Fibroblast of upper back skin (primary cell): ENCODE measurements around the gene IPPK.

ENCODE experiments used
- DNase-seq: peaks from one replicate; pipeline ENCODE4 v3.0.0-alpha.2; 2013

IPPK gene

DNA sequence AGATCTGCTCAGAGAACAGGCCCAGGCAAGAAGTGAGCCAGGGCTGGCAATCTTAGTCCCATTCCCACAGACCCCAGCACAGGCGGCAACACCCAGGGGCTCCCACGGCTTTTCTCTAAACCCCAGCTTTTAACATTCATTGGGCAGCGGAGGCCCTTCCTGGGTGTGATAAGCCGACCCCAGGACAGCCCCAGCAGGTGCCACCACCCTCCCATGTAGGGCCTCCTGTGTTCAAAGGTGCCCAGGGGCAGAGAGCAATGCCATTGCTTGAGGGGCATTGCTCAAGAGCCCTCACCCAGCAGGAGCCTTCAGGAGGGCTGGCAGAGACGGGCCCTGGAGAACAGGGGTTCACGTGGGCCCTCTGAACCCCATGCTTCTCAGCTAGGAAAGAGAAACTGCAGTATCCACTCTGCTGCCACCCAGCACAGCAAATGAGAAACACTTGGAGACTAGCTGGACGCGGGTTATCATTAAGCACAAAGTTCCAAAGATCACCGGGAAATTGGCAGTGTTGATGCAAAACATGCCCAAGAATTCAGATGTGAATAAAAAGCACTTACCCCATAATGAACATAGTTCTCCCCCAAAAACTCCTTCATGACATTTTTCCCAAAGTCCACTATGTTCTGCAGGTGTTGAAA lies 13.9 kb downstream of the IPPK start:
- no peak for DNase-seq

DNA sequence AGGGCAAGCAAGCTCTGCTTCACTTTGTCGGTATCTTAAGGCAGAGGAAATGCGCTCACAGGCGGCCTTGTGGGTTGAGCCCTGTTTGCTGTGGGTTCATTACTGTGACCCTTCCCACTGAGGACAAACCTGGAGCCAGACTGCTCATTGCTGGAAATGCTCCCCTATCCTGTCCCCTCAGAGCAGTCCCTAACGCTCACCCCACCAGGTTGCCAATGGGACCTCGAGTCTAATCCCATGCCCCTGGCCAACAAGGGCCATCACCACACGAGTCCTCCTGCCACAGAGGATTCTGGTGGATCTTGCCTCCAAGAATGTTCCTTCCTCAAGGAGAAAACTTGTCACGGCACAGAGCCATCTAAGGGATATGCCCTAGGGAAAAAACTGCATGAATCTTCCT lies 14.6 kb downstream of the IPPK start:
- DNase-seq, result no peak

DNA sequence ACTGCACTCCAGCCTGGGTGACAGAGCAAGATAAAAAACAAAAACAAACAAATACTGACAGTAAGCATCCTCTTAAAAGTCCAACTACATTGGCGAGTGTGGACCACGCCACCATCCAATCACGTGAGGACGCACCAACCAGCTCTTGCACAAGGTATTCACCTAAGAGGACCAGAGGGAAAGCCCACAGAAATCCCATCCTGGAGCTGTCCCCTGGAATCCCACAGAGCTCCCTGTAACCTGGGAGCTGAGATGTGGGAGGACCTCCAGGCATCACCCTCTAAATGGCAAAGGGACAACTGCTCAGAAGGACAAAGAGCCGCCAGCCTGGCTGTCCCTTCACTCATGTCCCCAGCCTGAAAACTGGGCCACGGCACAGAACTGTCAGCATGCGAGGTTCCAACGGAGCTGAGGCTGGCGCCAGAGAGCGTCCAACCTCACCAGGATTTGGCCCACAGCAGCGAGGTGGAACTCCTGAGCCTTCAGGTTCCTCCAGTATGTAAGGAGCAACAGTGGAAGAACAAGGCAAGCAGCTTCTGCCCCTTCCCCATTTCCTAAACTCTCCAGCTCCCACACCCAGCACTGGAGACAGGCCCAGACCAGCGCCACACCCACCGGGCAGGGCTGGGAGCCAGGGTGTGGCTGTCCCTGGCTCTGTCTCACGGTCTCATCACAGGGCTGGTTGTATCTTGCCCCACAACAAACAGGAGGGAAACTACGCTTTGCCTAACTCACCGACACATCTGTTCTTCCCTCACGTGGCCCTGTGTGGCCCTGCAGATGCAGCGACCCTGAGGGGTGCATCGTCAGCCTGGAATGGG lies 15.2 kb downstream of the IPPK start:
- DNase-seq, result no peak

DNA sequence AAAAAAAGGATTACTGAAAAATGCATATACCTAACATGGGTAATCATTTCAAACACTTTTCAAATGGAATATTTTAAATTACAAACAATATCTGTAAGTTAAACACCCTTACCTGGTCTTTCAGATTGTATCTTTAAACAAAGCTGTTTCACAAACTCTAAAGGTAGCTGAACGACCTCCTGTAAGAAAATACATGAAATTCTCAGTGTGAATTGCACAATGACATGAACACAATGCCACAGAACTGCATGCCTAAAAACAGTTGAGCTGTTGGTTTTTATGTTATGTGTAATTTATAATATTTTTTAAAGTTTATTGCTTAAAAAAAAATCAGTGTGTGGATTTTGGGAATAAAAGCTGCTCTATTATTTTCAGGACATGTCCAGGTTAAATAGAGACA lies 17.5 kb downstream of the IPPK start:
- no peak for DNase-seq

DNA sequence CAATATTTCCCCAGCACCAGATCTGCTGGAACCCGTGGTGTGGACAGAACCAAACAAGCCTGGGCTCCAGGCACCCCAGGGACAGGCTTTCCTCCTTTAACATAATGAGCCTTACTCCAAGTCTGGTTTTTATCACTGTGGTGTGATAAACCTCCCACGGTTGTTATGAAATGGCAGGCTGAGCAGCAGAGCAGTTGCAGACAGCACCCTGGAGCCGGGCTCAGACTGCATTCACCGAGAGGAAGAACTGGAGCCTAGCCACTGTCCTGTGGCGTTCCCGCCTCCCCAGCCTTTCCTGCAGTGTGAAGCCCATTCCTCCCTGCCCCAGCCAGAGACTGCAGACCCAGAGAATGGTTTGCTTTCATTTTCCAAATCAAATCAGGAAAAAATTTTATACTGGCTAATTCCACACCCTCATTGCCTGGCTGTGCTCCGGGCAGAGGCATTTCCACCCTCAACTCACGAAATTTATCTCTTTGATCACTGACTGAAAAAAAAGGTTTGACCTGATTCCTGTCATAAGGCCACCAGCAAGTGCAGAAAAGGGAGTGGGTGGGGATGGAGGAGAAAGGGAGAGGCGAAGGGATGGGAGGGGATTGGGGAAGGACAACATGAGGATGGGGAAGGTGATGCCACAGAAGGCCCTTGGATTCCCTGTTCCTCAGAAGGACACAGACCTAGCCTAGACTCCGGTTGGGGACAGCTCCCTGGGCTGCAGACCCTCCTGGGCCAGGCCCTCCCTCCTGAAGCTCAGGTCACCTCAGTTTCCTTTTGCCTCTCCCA lies 18.9 kb downstream of the IPPK start:
- DNase-seq, result no peak

DNA sequence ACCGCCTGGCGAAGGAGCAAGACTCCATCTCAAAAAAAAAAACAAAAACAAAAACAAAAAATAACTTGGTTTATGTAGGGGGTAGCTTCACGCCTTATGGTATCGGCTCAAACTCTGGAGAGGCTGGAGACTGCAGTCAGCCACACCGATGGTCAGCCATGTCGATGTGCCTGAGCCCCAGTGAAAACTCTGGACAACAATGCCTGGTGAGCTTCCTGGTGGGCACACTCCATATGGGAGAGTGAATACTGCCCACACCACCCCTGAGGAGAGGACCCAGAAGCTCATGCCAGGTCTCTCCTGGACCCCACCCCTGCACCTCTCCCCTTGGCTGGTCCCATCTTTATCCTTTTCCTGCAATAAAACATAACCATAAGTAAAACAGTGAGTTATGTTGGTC lies 19.6 kb downstream of the IPPK start:
- DNase-seq, result no peak

DNA sequence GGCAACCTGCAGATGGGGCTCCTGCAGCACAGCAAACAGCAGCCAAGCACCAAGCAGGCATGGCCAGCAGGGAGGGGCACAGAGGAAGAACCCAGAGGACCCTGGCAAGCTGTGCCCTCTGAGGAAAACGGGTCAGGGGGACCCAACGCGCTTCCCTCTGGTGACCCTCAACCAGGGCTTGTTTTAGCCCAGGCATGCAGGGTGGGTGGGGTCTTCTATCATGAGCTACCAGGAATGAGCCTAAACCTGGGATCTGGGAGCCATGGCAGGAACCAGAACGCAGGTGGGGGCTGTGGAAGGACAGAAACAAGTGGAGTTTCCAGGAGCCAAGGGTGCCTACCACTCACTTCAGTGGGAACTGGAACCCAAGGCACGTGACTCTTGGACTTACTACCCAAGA lies 20.9 kb downstream of the IPPK start:
- no peak for DNase-seq

DNA sequence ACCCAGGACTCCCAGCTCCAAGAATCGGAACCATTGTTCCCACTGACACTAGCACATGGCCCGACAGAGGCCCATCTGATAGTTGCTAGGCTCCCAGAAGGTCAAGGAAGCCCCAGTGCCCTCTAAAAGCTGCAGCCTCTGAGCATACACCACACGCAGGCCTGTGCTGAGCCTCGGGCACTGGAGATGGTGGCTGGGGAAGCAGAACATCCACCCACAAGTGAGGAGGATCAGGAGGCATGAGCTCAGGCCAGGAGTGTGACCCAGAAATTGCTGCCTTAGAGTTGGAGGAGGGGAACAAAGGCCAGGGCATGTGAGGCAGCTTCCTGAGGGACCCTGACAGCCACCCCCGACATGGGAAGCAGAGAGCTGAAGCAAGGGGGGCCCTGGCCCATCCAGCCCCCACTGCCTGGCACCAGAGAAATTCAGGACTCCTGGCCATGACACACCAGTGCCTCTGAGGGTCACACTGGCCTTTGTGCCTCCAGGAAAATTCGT lies 21.4 kb downstream of the IPPK start:
- DNase-seq, result no peak

DNA sequence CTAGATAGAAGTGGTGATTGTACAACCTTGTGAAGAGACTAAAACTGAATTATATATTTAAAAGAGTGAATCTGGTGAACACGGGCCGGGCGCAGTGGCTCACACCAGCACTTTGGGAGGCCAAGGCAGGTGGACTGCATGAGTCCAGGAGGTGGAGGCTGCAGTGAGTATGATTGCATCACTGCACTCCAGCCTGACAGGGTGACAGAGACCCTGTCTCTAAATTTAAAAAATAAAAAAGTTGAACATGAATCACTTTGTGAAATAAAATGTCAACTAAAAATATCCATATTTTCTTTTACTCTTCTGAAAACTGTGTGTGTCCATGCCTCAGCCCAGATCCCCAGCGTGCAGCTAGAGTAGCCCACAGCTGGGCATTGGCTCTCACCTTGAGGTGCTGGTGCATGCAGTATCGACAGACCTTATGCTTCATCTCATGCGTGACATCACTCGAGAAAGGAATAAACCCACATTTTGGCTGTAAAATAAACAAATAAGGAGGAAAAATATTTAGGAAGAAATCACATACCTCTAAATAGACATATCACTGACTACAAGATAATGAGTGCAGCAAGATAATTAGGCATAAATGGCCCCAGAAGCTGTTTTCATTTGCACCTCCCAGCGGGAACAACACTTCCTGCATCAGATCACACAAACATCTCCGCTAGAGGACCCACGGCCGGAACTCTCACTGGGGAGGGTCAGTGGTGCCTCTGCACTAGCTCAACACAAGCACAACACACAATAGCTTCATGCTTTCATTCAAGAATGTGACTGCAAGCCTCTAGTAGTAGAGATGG lies 22.1 kb downstream of the IPPK start:
- no peak for DNase-seq

DNA sequence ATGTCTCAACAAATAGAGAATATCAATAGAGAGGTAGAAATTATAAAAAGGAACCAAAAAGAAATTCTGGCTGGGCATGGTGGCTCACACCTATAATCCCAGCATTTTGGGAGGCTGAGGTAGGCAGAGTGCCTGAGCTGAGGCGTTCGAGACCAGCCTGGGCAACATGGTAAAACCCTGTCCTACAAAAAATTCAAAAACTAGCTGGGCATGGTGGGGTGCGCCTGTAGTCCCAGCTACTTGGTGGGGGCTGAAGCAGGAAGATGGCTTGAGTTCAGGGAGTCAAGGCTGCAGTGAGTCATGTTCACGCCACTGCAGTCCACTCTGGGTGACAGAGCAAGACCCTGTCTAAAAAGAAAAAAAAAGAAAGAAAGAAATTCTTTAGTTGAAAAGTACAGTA lies 24.9 kb downstream of the IPPK start:
- no peak for DNase-seq

DNA sequence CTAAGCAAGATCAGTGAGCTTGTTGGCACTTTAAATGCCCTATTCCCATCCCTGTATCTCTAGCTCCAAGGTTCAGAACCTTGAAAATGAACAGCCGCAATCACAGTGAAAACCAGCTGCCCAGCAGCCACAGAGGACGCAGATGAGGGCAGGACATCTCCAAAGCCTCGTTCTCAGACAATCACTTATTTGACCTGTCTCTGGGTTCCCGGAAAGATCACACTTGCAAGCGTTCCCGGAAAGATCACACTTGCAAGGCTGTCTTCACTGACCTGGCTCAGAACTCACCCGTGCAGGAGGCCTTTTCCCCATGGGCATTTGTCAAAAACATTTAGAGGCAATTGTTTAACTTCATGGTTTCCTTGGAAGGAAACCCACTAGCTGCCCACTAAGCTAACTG lies 25.7 kb downstream of the IPPK start:
- no peak for DNase-seq

DNA sequence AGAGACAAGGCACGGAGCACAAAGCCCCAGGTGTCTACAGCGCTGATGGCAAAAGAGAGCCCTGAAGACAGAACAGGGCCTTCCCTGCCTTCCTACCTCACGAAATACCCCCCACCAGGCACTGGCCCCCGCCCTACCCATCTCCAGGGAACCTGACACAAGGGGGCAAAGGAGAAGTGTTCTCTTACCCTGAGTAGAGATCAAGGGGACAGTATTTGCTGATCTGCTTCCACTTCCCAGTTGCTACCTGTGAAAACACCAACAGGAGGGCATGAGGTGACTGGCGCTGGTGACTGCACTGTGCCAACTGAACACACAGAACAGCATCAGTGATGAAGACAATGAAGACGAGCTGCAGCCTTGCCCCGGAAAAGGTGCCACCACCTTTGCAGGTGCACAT lies 27.4 kb downstream of the IPPK start:
- DNase-seq, result no peak

DNA sequence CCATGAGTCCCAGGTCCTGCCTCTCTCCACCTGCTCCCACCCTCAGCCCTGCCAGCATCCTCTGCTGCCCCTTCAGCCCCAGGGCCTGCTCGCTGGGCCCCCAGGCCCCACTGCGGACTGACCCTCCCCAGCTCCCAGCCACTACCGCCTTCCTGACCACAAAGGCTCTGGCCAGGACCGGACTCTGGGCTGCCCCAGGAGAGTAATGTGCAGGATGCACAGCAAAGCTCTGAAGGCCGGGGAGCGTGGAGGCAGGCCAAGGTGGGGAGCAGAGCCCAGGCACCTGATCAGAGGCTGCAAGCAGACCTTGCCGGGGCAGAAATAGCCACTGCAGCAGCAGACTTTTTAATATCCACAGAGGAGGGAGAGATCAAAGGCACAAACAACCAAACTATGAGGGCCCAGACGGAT lies 27.9 kb downstream of the IPPK start:
- no peak for DNase-seq

DNA sequence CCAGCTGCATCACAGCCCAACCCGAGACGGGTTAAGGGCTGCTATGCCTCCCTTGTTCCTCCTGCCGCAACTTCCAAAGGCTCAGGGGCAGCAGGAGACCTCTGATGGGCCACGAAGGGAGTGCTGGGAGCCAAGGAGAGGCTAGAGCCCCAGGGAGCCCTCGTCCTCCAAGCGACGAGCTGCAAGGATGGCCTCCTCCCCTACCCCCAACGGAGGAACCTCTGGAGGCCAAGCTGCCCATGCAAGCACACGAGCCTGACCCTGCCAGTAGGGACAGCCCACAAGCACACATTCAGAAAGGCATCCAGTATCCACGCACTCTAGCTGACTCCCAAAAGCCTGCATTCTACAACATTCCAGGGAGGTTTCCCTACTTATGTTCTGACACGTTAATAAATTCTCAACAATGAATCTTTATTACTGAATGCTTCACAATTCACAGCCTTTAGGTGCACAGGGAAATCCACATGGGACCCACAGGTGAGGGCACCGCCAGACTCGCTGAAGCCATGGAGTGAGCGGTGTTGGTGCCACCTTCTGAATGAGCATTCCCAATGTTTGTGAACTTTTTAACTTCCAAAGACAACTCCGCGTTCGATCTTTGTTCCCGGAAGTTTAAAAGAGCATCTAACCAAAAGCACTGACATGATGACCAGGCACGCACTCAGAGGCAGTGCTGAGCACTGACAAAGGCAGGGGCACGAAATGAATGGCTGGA lies 28.7 kb downstream of the IPPK start:
- DNase-seq, result no peak

DNA sequence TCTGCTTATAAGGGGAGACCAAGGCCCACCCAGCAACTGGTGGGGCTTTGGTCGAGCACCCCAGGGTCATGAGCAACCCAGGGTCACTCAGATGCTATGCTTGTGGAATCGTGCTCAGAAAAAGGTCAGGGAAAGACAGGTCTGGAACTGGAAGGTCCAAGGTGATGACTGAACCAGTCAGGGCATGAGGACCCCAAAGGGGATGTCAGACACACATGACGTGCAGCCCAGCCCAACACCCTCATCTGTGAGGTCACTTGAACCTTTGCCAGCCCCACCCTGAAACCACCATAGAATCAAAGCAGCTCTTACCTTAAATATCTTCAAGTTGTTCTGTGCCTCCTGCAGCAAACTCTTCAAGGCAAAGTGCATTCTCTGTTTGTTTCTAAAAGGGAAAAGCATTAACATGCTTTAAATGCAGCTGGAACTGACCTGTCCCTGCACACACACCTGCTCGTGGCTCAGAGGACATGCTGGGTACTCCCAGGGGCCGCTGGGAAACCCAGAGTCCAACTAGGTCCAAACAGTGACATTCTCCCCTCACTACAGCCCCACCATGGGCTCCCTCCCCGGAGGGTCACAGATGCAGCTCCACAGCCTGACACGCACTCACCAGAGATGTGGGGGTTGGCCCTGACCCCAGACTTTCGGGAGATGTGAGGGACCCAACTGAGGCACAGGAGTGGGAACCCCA lies 29.4 kb downstream of the IPPK start:
- no peak for DNase-seq

DNA sequence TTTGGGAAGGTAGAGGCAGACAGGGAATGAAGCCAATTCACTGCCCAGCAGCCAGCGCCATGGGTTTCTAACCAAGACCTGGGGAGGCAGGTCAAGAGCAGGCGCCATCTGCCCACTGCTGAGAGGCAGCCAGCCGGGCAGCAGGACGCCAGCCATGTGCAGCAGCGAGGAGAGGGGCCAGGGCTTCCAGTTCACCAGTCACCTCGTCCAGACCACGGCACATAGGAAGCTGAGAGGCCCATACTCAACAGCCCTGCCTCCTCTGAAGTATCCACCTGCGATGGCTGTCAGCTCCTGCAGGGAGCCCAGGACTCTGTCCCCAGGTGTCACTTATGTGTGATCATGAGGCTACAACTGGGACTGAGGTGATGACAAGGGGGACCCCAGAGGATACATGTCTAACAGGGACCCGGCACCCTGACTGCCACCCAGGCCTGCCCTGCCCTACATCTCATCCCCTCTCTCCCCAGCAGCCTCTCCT lies 30.1 kb downstream of the IPPK start:
- DNase-seq, result no peak

DNA sequence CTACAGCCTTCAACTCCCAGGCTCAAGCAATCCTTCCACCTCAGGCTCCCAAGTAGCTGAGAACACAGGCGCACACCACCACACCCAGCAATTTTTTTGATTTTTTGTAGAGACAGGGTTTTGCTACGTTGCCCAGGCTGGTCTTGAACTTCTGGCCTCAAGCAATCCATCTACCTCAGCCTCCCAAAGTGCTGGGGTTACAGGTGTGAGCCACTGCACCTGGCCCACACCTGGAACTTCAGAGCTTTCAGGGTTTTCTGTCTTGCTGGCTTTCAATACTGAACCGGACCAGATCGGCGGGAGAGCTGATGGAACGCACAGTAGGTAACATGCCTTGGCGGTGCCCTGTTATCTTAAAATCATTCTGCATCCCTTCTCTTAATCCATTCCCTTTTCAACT lies 30.8 kb downstream of the IPPK start:
- DNase-seq, result no peak

DNA sequence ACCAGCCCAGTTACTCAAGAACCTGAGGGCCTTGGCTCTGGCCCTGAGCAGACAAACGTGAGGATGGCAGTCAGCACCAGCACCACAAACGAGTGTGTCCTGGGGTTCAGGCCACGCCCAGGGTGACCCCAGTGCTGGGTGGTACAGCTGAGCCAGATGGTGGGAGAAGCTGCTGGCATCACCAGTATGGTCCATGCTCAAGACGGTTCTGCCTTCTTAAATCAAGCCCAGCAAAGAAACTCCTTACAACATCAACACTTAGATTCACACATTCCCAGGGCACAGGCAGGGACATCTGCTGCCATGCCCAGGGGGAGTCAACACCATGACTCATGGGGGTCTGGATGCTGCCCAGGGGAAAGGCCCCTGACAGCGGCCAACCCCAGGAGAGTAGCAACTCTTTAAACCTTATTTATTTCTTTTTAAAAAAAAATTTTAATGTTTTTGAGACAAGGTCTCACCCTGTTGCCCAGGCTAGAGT lies 31.3 kb downstream of the IPPK start:
- no peak for DNase-seq

DNA sequence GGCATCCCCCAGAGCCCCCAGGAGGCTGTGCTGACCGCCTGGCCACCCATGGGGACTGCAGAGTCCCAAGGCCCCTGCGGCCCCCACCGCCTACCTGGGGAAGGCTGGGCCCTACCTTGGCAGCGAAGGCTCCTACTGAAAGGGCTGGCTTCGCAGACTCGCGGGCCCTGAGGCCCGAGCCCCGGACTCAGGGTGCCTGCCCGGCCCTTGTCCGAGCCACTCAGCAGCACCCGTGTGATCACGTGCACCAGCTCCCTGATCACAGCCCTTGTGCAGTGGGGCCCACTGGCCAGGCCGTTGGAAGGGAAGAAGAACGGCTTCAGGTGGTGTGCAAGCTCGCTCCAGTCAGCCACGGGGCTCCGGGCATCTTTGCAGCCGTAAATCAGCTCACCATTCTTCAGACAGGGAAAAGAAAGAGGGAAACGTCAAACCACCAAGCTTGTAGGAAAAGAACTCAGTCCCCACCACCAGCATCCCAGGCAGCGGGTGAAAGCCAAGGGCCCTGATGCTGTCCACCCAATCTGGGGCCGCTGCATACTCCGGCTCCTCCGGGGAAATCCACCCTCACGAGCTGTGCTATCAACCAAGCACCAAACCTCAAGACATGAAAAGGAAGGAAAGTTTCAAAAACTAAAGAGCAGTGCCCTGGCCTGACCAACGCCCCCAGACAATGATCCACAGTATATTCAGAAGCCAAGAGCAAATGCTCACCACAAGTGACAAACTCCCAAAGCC lies 31.9 kb downstream of the IPPK start:
- no peak for DNase-seq

DNA sequence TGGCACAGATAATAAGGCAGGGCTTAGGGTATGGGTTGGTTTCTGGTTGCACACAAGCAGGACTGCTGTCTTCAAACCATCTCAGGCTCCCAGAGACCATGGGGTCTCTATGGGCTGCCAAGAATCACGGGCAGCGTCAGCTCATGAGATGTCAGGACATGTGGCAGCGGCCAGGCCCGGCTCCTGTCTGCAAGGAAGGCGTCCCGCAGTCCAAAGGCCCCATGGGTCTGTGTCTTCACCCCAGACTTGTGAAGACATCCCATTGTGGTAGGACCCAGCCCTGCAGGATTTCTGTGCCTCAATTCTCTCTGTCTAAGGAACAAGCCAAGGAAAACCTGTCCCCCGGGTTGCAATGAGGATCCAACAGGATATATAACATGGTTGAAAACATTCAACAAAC lies 32.6 kb downstream of the IPPK start:
- DNase-seq, result no peak

DNA sequence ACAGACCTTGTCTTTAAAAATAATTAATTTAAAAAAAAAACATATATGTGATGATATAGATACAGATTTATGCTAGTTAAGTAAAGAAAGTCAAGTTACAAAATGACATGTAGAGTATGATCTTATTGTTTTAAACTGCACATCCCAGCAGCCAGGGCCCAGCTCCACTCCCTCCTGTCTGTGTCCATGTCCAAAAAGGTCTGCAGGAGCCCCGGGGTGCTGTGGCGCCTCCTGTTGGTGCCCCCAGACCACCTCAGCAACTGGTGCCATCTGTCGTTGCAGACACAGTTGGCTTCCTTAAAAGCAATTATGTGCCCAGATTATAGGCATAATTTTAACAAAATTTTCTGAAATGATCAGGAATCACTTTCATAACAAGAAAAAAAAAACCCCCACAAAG lies 33.3 kb downstream of the IPPK start:
- no peak for DNase-seq
